ENCODE measurements around the gene BLOC1S3. TPM values are rescaled to one million over a fixed set of nuclear protein-coding genes. Genes with fewer than 3 reads are reported as not detected.
"Not testable (repeated sequence)": the region's sequence is repeated elsewhere in the genome, so short reads cannot be mapped to it uniquely, and the experiment has no call there.

The BLOC1S3 gene
- total RNA-seq, 2 donors from 2014 or later: 20.7 to 21.4 TPM

- no peak overlapping the region for H3K27ac ChIP-seq
- no peaks in the 10 kb centered on the region for H3K9me3 ChIP-seq
- peaks cover 0 to 1% of the 10 kb centered on the region in 2 donors for H3K4me1 ChIP-seq (ENCODE audit: control insufficient read depth in 1 of 2, low read depth in 2 of 2)
- no peaks in the 10 kb centered on the region for H3K27me3 ChIP-seq (replicated peaks; ENCODE audit: insufficient read depth)
- DNase-seq (ENCODE audit: low spot score) (no peak), ATAC-seq (ENCODE audit: insufficient number of reproducible peaks, low FRiP score, low read depth) (no peak)
- H3K4me3 ChIP-seq: no peak overlapping the region
- TF ChIP-seq CTCF (IDR thresholded peaks at IDR 0.05): no peak
- H3K36me3 ChIP-seq: no peaks in the 10 kb centered on the region
Observed at GRCh38 chr19:45222724-45223123, 44.1 kb downstream of the BLOC1S3 start.

- H3K27me3 ChIP-seq (replicated peaks; ENCODE audit: insufficient read depth): no peaks in the 10 kb centered on the region
- no peaks in the 10 kb centered on the region for H3K9me3 ChIP-seq
- H3K4me1 ChIP-seq (ENCODE audit: control insufficient read depth in 1 of 2, low read depth in 2 of 2): no peaks in the 10 kb centered on the region
- no peak overlapping the region for H3K4me3 ChIP-seq
- ATAC-seq (ENCODE audit: insufficient number of reproducible peaks, low FRiP score, low read depth) (no peak), DNase-seq (ENCODE audit: low spot score) (no peak)
- H3K36me3 ChIP-seq: no peaks in the 10 kb centered on the region
- H3K27ac ChIP-seq: no peak overlapping the region
- TF ChIP-seq CTCF (IDR thresholded peaks at IDR 0.05): no peak
Observed at GRCh38 chr19:45223879-45224278, 45.3 kb downstream of the BLOC1S3 start.

GRCh38 chr19:45224645-45225044 is 46.1 kb downstream of the BLOC1S3 start:
- Histone ChIP-seq H3K4me1 (ENCODE audit: control insufficient read depth in 1 of 2, low read depth in 2 of 2) (no peaks in the 10 kb centered on the region), H3K27me3 (replicated peaks; ENCODE audit: insufficient read depth) (no peaks in the 10 kb centered on the region), H3K9me3 (no peaks in the 10 kb centered on the region), H3K27ac (no peak overlapping the region), H3K4me3 (no peak overlapping the region), H3K36me3 (no peaks in the 10 kb centered on the region)
- DNase-seq (ENCODE audit: low spot score) (no peak), ATAC-seq (ENCODE audit: insufficient number of reproducible peaks, low FRiP score, low read depth) (no peak)
- TF ChIP-seq CTCF (IDR thresholded peaks at IDR 0.05): no peak

GRCh38 chr19:45229056-45229455 is 50.5 kb downstream of the BLOC1S3 start:
- H3K36me3 ChIP-seq; ATAC-seq (ENCODE audit: insufficient number of reproducible peaks, low FRiP score, low read depth); H3K27me3 ChIP-seq (replicated peaks; ENCODE audit: insufficient read depth); DNase-seq (ENCODE audit: low spot score); H3K4me1 ChIP-seq (ENCODE audit: control insufficient read depth in 1 of 2, low read depth in 2 of 2); H3K4me3 ChIP-seq; H3K9me3 ChIP-seq; H3K27ac ChIP-seq: not testable (repeated sequence)

Other genes starting within 250 kb of the BLOC1S3 start
- not detected for gene APOC4, start 236.5 kb upstream of the BLOC1S3 start, total RNA-seq
- not detected for gene APOC2, start 232.7 kb upstream of the BLOC1S3 start, total RNA-seq
- 10 to 100 TPM; 63.1 to 69.3 TPM for gene CLPTM1, start 223.4 kb upstream of the BLOC1S3 start, total RNA-seq
- 10 to 100 TPM; 20.6 to 38.6 TPM for gene RELB, start 177.3 kb upstream of the BLOC1S3 start, total RNA-seq
- gene CLASRP, start 139.7 kb upstream of the BLOC1S3 start, total RNA-seq: 100 to 1,000 TPM; 119 to 300 TPM
- gene ZNF296, start 102.3 kb upstream of the BLOC1S3 start, total RNA-seq: 1 to 10 TPM; 1.5 to 1.8 TPM
- 10 to 100 TPM; 11.2 to 16.0 TPM for gene GEMIN7, start 99.5 kb upstream of the BLOC1S3 start, total RNA-seq
- gene PPP1R37, start 85.6 kb upstream of the BLOC1S3 start, total RNA-seq: 10 to 100 TPM; 19.6 to 22.6 TPM
- under 1 TPM; 0.49 to 0.81 TPM for gene NKPD1, start 17.8 kb upstream of the BLOC1S3 start, total RNA-seq
- gene TRAPPC6A, start 547 bp upstream of the BLOC1S3 start, total RNA-seq: 1 to 10 TPM; 6.6 to 8.3 TPM
- gene EXOC3L2, start 66.6 kb downstream of the BLOC1S3 start, total RNA-seq: 1 to 10 TPM; 2.2 to 2.4 TPM
- 10 to 100 TPM; 24.1 to 36.2 TPM for gene MARK4, start 72.5 kb downstream of the BLOC1S3 start, total RNA-seq
- 1 to 10 TPM in 1 of 2 donors, under 1 TPM in 1; 0.85 to 3.0 TPM for gene CKM, start 144.1 kb downstream of the BLOC1S3 start, total RNA-seq
- gene KLC3, start 162.0 kb downstream of the BLOC1S3 start, total RNA-seq: not detected
- 10 to 100 TPM; 11.6 to 18.3 TPM for gene ERCC2, start 191.8 kb downstream of the BLOC1S3 start, total RNA-seq
- gene PPP1R13L, start 226.3 kb downstream of the BLOC1S3 start, total RNA-seq: 100 to 1,000 TPM in 1 of 2 donors, 10 to 100 TPM in 1; 51.2 to 112 TPM
- 1 to 10 TPM; 2.2 to 9.9 TPM for gene POLR1G, start 227.9 kb downstream of the BLOC1S3 start, total RNA-seq
- gene ERCC1, start 245.1 kb downstream of the BLOC1S3 start, total RNA-seq: 100 to 1,000 TPM in 1 of 2 donors, 10 to 100 TPM in 1; 99.8 to 224 TPM

Measured in thoracic aorta (tissue), 2 donors.